Posterior cingulate gyrus (tissue), 11 donors: ENCODE results near the gene RNGTT.
"Not testable (repeated sequence)": the region's sequence is repeated elsewhere in the genome, so short reads cannot be mapped to it uniquely, and the experiment has no call there.

Source experiments
- DNase-seq, 10 donors: peaks; one replicate each; pipeline versions ENCODE4 v3.0.0 to v3.0.0-alpha.2; 2020 to 2021; ENCODE audit warnings: mixed read lengths in 3 of 10
- intact Hi-C: fragments of 100-400 bp; cut with DNase I; formaldehyde crosslinking; loops from one replicate; pipeline ENCODE4 v1.15.1; 2023

RNGTT gene

GRCh38 chr6:88975369-88975768 is 12.0 kb upstream of the RNGTT start:
- no peak for DNase-seq
- intact Hi-C loops: no loop called here

GRCh38 chr6:88972504-88973423 is 9.3 kb upstream of the RNGTT start:
- DNase-seq: no peak
- intact Hi-C loops: no loop called here

GRCh38 chr6:88970301-88970700 is 6.9 kb upstream of the RNGTT start:
- intact Hi-C loops: no loop called here
- DNase-seq: no peak

GRCh38 chr6:88969255-88969654 is 5.8 kb upstream of the RNGTT start:
- intact Hi-C loops: not testable (repeated sequence)

GRCh38 chr6:88967891-88968290 is 4.5 kb upstream of the RNGTT start:
- DNase-seq: no peak
- intact Hi-C loops: no loop called here

More at GRCh38 chr6:88969255-88969654, 5.8 kb upstream of the RNGTT start:
- DNase-seq: not testable (repeated sequence)

- no peak for DNase-seq
- intact Hi-C loops: no loop called here
Observed at GRCh38 chr6:88965691-88966090, 2.3 kb upstream of the RNGTT start.

- no peak for DNase-seq
- intact Hi-C loops: loop anchor here (5.0 kb wide), 1 partner anchor 388 kb away; the partner anchor contains the start of gene UBE2J1
Observed at GRCh38 chr6:88964509-88964908, 1.1 kb upstream of the RNGTT start.

- intact Hi-C loops: no loop called here
- DNase-seq: no peak
Observed at GRCh38 chr6:88958842-88959241, 4.6 kb downstream of the RNGTT start.

- DNase-seq: no peak
- intact Hi-C loops: no loop called here
Observed at GRCh38 chr6:88953550-88954386, 9.7 kb downstream of the RNGTT start.

GRCh38 chr6:88952065-88952704 is 11.2 kb downstream of the RNGTT start:
- intact Hi-C loops: no loop called here
- no peak for DNase-seq

- intact Hi-C loops: no loop called here
- no peak for DNase-seq
Observed at GRCh38 chr6:88945415-88946008, 17.9 kb downstream of the RNGTT start.

- DNase-seq: no peak
- intact Hi-C loops: no loop called here
Observed at GRCh38 chr6:88933521-88933920, 29.9 kb downstream of the RNGTT start.

GRCh38 chr6:88932019-88932418 is 31.4 kb downstream of the RNGTT start:
- DNase-seq, intact Hi-C loops: not testable (repeated sequence)

GRCh38 chr6:88922775-88923548 is 40.5 kb downstream of the RNGTT start:
- intact Hi-C loops: no loop called here
- DNase-seq: no peak

GRCh38 chr6:88921734-88922133 is 41.7 kb downstream of the RNGTT start:
- intact Hi-C loops: no loop called here
- no peak for DNase-seq

- no peak for DNase-seq
- intact Hi-C loops: no loop called here
Observed at GRCh38 chr6:88920774-88921733, 42.4 kb downstream of the RNGTT start.

GRCh38 chr6:88920088-88920487 is 43.3 kb downstream of the RNGTT start:
- intact Hi-C loops: no loop called here

GRCh38 chr6:88919032-88919431 is 44.4 kb downstream of the RNGTT start:
- DNase-seq: no peak
- intact Hi-C loops: no loop called here

More at GRCh38 chr6:88920088-88920487, 43.3 kb downstream of the RNGTT start:
- DNase-seq: no peak
